Muscle layer of duodenum (tissue), 2 donors: ENCODE measurements around the gene DYSF.

Experiments
- H3K27ac ChIP-seq: one replicate; pipeline ENCODE4 v1.7.0; 2013; ENCODE audit warnings: mild to moderate bottlenecking, low read length
- H3K27me3 ChIP-seq: one replicate; pipeline ENCODE4 v1.7.0; 2013; ENCODE audit warnings: low read depth, mild to moderate bottlenecking, control low read depth, low read length
- H3K36me3 ChIP-seq, 2 donors: one replicate each; pipeline ENCODE4 v1.7.0; 2013; ENCODE audit warnings: low read length in 2 of 2, control low read depth in 1 of 2, mild to moderate bottlenecking in 1 of 2; ENCODE audit not compliant: insufficient read depth in 2 of 2, control insufficient read depth in 1 of 2
- H3K4me1 ChIP-seq, 2 donors: one replicate each; pipeline ENCODE4 v1.7.0; 2013; ENCODE audit warnings: low read length in 2 of 2, mild to moderate bottlenecking in 2 of 2, control low read depth in 1 of 2, moderate library complexity in 1 of 2; ENCODE audit not compliant: insufficient read depth in 2 of 2, control insufficient read depth in 1 of 2
- H3K4me3 ChIP-seq, 2 donors: one replicate each; pipeline ENCODE4 v1.7.0; 2013; ENCODE audit warnings: low read length in 2 of 2, low read depth in 1 of 2, mild to moderate bottlenecking in 1 of 2
- H3K9me3 ChIP-seq, 2 donors: one replicate each; pipeline ENCODE4 v1.7.0; 2013; ENCODE audit warnings: low read length in 2 of 2, control low read depth in 1 of 2, mild to moderate bottlenecking in 1 of 2; ENCODE audit not compliant: control insufficient read depth in 1 of 2
- donor health status: healthy.

Gene DYSF

GRCh38 chr2:71613403-71613952 is 160.1 kb downstream of the DYSF start:
- H3K4me1 ChIP-seq, result peaks cover 0 to 17% of the 10 kb centered on the region in 2 donors
- no peak overlapping the region for H3K4me3 ChIP-seq
- H3K9me3 ChIP-seq, result no peaks in the 10 kb centered on the region
- peaks cover 3 to 16% of the 10 kb centered on the region in 2 donors for H3K36me3 ChIP-seq
- H3K27me3 ChIP-seq, result no peaks in the 10 kb centered on the region
- no peak overlapping the region for H3K27ac ChIP-seq

GRCh38 chr2:71613953-71614925 is 160.9 kb downstream of the DYSF start:
- peaks cover 3 to 16% of the 10 kb centered on the region in 2 donors for H3K36me3 ChIP-seq
- H3K27me3 ChIP-seq, result no peaks in the 10 kb centered on the region
- no peak overlapping the region for H3K27ac ChIP-seq
- H3K9me3 ChIP-seq, result no peaks in the 10 kb centered on the region
- H3K4me3 ChIP-seq, result no peak overlapping the region
- H3K4me1 ChIP-seq, result peaks cover 0 to 17% of the 10 kb centered on the region in 2 donors

GRCh38 chr2:71614976-71615766 is 161.8 kb downstream of the DYSF start:
- Histone ChIP-seq H3K27ac (no peak overlapping the region), H3K4me1 (peaks cover 0 to 17% of the 10 kb centered on the region in 2 donors), H3K4me3 (no peak overlapping the region), H3K9me3 (no peaks in the 10 kb centered on the region), H3K36me3 (peaks cover 3 to 16% of the 10 kb centered on the region in 2 donors), H3K27me3 (no peaks in the 10 kb centered on the region)

- H3K36me3 ChIP-seq, result peaks cover 3 to 16% of the 10 kb centered on the region in 2 donors
- no peak overlapping the region for H3K27ac ChIP-seq
- H3K4me3 ChIP-seq, result no peak overlapping the region
- no peaks in the 10 kb centered on the region for H3K27me3 ChIP-seq
- no peaks in the 10 kb centered on the region for H3K9me3 ChIP-seq
- peaks cover 0 to 17% of the 10 kb centered on the region in 2 donors for H3K4me1 ChIP-seq
Observed at GRCh38 chr2:71615767-71616730, 162.7 kb downstream of the DYSF start.

- peaks cover 0 to 17% of the 10 kb centered on the region in 2 donors for H3K4me1 ChIP-seq
- H3K27ac ChIP-seq, result no peak overlapping the region
- no peak overlapping the region for H3K4me3 ChIP-seq
- H3K36me3 ChIP-seq, result peaks cover 0 to 11% of the 10 kb centered on the region in 2 donors
- no peaks in the 10 kb centered on the region for H3K9me3 ChIP-seq
- no peaks in the 10 kb centered on the region for H3K27me3 ChIP-seq
Observed at GRCh38 chr2:71617266-71617665, 163.9 kb downstream of the DYSF start.

GRCh38 chr2:71618327-71619113 is 165.2 kb downstream of the DYSF start:
- H3K4me1 ChIP-seq, result peaks cover 0 to 17% of the 10 kb centered on the region in 2 donors
- H3K9me3 ChIP-seq, result no peaks in the 10 kb centered on the region
- peaks cover 0 to 3% of the 10 kb centered on the region in 2 donors for H3K36me3 ChIP-seq
- no peak overlapping the region for H3K27ac ChIP-seq
- H3K27me3 ChIP-seq, result no peaks in the 10 kb centered on the region
- no peak overlapping the region for H3K4me3 ChIP-seq

GRCh38 chr2:71619230-71619741 is 165.9 kb downstream of the DYSF start:
- Histone ChIP-seq H3K27ac (no peak overlapping the region), H3K4me3 (no peak overlapping the region), H3K9me3 (no peaks in the 10 kb centered on the region), H3K27me3 (no peaks in the 10 kb centered on the region), H3K36me3 (no peaks in the 10 kb centered on the region), H3K4me1 (peaks cover 0 to 14% of the 10 kb centered on the region in 2 donors)

- Histone ChIP-seq H3K27me3 (no peaks in the 10 kb centered on the region), H3K4me1 (peaks cover 0 to 5% of the 10 kb centered on the region in 2 donors), H3K36me3 (no peaks in the 10 kb centered on the region), H3K9me3 (no peaks in the 10 kb centered on the region), H3K4me3 (no peak overlapping the region), H3K27ac (no peak overlapping the region)
Observed at GRCh38 chr2:71620116-71620515, 166.8 kb downstream of the DYSF start.

GRCh38 chr2:71620851-71621251 is 167.5 kb downstream of the DYSF start:
- Histone ChIP-seq H3K4me1 (no peaks in the 10 kb centered on the region), H3K27me3 (no peaks in the 10 kb centered on the region), H3K9me3 (no peaks in the 10 kb centered on the region), H3K4me3 (no peak overlapping the region), H3K36me3 (no peaks in the 10 kb centered on the region), H3K27ac (no peak overlapping the region)

GRCh38 chr2:71629273-71629672 is 175.9 kb downstream of the DYSF start:
- Histone ChIP-seq H3K4me3 (no peak overlapping the region), H3K27me3 (no peaks in the 10 kb centered on the region), H3K9me3 (no peaks in the 10 kb centered on the region), H3K36me3 (no peaks in the 10 kb centered on the region), H3K27ac (no peak overlapping the region), H3K4me1 (peaks cover 0 to 4% of the 10 kb centered on the region in 2 donors)
